Left colon (tissue), 2 donors: Measurements from ENCODE around the gene LGI2. TPM values are rescaled to one million over a fixed set of nuclear protein-coding genes. Genes with fewer than 3 reads are reported as not detected.

ENCODE experiments used
- ATAC-seq: fragments of 200-7000 bp; cut with Tn5 transposase; one replicate; pipeline ENCODE4 v1.9.1; 2020; ENCODE audit warnings: mild to moderate bottlenecking, moderate library complexity
- DNase-seq, 2 donors: peaks; one replicate each; pipeline ENCODE4 v3.0.0-alpha.2; 2020
- intact Hi-C, 2 donors: fragments of 100-400 bp; cut with DNase I in 1 of 2; cut with micrococcal nuclease in 1 of 2; formaldehyde crosslinking; loops; one replicate each; pipeline versions ENCODE4 v1.11.2 to v1.14.0; 2022; cut with DNase I, micrococcal nuclease
- total RNA-seq, 2 donors: library from RNA; stranded (reverse); fragmentation: NEBNext Ultra II Directional; extraction: Animal tissue kit (Norgen Biotek cat#: 25700); gene quantifications; one replicate each; pipeline ENCODE4 v1.2.1, GENCODE V29; 2021
- donor health status: DM: no; HTN: no; CAD: no.
- donor health status: DM: yes; HTN: yes; CAD: no.

LGI2 gene
- total RNA-seq, 2 donors from 2014 or later, result 0.12 to 0.53 TPM

DNA sequence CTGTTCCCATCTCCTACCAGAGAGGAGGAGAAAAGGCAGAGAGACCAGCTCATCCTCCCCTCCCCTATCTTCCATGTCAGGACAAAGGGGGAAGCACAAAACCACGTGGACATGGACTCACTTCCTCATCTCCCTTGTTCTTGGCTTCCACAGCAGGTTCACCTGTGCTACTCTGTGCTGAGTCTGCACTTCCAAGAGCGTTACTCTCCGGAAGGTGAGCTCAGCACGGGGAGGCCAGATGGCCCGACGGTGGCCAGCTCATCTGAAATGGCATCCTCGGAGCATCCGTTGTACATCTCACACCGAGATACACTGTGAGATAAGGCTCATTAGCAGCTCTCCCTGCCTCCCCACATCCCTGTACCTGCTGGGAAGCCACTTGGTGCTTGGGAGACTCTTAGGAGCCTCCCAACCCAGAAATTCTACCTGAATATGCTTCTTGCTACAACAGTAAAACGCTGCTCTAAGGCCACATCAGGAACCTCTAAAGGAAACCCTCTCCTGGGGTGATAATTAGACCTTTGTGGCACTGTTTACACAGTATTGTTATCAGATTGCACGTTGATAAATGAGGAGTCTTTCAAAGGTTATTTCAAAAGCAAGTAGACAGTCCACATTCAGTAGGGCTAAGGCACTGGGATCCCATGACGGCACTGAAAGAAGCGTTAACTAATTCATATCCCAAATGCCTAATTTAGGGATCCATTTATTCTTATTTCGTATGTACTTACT is 19.4 kb downstream of the LGI2 start:
- intact Hi-C loops, result no loop called here
- DNase-seq (no peak), ATAC-seq (no peak)

DNA sequence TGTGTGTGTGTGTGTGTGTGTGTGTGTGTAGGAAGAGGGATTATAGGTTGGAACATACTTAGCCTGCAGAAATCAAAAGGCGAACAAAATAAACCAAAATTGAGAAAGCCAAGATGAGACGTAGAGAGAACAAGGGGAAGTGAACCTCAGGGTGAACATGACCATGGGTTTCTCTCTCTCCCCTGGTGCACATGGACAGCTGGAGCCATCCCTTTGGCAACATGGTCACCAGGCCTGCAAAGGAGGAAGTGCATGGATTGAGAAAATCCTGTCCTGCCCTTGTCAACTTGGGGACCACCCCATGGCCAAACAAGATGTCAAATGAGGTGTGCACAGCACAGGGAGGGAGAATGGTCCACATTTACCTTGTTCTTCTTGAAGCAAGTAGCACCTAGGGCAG is 23.1 kb downstream of the LGI2 start:
- no peak for DNase-seq
- intact Hi-C loops, result no loop called here
- no peak for ATAC-seq

DNA sequence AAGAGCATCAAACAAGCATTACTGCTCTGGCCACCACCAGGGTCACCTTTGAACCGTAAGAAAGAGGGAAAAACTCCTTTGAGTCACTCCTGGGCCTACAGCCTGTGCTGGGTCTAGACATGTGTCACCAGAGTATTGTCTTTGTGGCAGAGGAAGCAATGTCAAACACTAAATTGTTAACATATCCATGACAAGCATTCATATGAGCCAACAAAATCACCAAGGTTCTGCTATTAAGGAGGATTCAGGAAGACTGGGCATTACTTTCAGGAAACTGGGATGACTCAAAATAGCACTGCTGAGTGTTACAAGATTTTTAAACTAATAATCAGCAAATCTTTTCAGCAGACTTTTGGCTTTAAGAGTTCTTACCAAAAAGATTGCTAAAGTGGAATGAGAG is 28.1 kb downstream of the LGI2 start:
- ATAC-seq (no peak), DNase-seq (no peak)
- intact Hi-C loops, result no loop called here

DNA sequence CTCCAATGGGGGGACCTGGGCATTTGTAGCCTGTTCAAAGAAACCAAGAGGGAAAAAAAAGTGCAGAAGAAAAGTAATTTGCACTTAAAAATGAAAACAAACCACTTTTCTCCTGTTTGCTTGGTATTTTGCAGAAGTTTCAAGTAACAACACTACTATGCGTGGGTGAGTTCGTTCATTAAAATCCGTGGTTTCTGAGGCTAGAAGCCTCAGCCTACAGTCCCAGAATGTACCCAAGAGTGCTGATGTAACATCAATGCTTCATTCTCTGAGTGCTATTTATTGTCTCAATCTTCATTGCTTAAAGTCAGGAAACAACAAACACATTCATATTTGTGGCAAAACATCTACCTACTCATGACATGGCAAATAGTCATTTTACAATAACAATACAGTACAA is 29.2 kb downstream of the LGI2 start:
- DNase-seq (no peak), ATAC-seq (no peak)
- intact Hi-C loops, result no loop called here

DNA sequence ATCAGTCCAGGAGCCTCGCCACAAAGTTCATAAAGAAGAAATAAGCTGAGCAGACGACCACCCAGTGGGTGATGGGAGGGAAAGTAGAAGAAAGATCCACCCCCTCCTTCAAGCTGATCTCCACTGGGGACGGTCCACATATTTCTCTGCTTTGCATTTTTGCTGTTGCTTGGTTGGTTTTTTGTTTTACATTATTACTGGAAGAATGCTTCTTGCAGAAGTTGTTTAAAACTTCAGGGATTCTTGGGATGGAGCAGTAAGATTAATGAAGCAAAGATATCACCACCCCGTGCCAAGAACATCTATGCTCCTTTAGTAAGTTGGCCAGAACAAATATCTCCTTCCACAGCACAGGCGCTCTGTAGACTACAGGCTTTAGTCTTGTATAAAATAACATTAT is 30.1 kb downstream of the LGI2 start:
- ATAC-seq (no peak), DNase-seq (no peak)
- intact Hi-C loops, result no loop called here

DNA sequence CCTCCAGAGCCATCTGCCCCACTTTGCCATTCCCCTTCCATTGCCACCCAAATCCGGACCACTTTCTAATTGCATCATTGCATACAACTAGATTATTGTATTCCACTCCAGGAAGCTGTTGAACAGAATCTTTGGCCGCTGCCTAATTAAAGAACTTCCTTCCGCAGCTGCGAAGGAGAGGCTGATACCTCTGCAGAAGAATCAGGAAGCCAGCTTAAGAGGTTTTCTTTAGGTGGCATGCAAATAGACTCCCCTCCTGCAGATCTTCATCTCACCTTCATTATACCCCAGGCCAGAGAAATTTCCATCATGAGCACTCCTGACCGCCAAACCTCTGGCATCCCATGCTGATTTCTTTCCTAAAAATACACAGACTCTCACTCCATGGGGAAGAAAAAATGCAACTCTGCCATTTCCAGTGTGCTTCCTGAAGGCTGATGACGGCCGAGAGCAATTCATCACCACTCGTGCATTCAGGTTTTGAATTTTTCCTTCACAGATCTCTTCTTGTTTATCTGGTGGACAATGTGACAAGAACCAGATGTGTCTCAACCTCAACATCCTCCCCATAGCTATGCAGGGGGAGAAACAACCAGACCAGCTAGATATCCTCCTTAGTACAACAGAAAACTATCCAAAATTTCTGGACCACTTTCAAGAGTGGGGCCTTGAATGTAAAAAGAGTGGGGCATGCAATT is 31.2 kb downstream of the LGI2 start:
- no peak for DNase-seq
- intact Hi-C loops, result no loop called here

DNA sequence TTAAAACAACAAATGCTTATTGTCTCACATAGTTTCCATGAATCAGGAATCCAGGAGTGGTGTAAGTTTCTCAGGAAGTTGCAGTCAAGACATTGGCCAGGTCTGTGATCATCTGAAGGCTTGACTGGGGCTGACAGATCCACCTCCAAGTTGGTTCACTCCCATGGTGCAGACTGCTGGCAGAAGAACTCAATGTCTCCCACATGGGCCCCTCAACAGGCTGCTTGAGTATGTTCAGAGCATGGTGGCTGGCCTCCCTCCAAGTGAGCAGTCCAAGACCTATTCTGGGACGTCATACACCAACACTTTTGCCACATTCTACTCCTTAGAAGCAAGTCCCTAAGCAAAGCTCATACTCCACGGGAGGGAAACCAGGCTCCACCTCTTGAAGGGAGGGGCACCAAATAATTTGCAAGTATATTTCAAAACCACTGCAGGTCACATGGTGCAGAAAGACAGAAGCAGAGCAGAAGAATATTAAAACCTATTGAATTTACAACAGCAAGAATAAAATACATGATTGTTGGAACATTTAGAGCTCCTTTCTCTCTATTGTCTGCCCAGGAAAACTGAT is 35.3 kb downstream of the LGI2 start:
- ATAC-seq (no peak), DNase-seq (no peak)
- intact Hi-C loops, result no loop called here

More for the DNA sequence above, 31.2 kb downstream of the LGI2 start:
- ATAC-seq, result no peak

DNA sequence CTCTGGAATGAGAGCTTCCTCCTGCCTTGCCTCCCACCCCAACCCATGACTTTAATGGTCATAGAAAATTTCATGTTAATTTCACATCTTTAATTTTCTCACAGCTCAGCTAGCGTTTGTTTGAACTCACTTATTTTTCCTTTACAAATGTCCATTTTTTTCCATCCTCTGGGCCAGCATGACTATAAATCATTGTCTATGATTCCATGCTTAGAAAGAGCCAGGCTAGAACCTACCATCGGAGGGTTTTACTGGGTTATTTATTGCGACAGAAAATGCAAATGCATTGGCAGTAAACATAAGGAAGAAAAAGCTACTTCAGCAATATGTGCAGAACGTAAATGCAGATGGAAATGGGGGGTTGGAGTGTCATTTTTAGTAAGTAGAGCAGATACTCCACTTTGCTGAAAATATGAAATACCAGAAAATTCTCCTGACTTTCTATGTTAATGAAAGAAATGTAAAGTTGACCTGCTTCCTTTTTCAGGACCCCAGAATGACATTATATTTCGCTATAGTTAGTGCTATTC is 37.1 kb downstream of the LGI2 start:
- intact Hi-C loops, result no loop called here
- DNase-seq (no peak), ATAC-seq (no peak)

DNA sequence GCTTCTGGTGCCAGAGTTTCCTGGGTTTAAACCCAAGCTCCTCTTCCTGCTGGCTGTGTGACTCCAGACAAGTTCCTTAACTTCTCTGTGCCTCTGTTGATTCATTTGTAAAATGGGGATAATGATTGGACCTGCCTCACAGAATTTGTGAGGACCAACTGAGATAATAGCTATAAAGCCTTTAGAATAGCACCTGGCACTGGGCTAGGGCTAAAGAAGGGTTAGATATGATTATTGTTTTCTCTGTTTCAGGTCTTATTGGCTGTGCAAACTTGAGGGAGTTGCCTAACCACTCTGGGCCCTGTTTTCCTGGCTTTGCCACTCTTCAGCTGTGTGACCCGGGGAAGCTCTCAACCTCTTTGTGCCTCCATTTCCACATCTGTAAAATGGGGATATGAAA is 37.8 kb downstream of the LGI2 start:
- DNase-seq (no peak), ATAC-seq (no peak)

DNA sequence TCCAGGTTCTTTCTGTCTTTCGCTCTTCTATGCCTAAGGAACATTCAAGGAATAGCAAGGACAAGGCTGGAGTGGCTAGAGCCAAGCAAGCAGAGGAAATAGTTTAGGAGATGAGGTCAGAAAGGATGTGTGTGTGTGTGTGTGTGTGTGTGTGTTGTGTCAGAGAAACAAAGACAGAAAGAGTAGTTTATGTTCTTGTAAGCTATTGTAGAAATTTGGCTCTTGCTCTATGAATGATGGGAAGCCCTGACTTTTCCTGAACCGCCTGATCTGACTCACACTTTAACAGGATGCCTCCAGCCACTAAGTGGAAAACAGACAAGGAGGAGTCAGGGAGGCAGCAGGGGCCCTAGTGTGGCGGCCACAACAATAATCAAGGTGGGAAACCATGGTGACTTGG is 39.7 kb downstream of the LGI2 start:
- DNase-seq (no peak), ATAC-seq (no peak)
- intact Hi-C loops, result no loop called here

More for the DNA sequence above, 37.8 kb downstream of the LGI2 start:
- intact Hi-C loops, result no loop called here

DNA sequence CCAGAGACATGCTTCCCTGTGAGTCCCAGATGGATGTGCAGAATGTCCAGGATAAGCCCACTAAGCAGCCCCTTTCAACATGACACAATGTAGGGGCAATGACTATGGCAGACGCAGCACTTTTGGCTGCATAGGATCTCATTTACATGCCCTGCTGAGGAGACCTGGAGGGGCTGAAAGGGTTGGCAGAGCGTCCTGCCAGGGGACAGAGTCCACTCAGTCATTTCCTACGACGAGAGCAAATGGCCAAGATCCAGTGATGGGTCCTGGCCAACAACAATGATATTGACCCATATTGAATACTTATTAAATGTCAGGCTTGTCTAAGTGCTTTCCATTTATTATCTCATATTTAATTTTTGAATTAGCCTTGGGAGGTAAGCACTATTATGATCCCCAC is 41.4 kb downstream of the LGI2 start:
- DNase-seq (no peak), ATAC-seq (no peak)
- intact Hi-C loops, result loop anchor here in 1 of 2 donors (10.0 kb wide), 1 partner anchor 155 kb away; no protein-coding TSS in a partner anchor

DNA sequence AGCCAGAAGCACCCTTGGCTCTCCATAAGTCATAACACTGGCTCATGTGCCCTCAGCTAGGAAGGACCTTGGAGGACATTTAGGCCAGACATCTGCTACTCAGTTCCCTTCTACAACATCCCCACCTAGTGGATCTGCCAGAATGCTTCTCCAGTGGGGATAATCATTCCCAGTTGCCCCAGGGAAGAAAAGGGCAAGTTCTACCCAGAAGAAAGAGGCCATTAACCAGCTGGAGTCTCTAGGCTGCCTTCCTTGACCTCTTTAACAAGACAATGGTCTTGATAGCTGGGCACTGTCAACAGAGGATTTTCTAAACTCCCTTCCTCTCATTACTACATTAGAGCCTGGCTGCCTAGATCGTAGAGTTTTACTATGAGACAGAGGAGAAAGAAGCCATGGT is 42.0 kb downstream of the LGI2 start:
- DNase-seq (no peak), ATAC-seq (peak; percentile 74)

DNA sequence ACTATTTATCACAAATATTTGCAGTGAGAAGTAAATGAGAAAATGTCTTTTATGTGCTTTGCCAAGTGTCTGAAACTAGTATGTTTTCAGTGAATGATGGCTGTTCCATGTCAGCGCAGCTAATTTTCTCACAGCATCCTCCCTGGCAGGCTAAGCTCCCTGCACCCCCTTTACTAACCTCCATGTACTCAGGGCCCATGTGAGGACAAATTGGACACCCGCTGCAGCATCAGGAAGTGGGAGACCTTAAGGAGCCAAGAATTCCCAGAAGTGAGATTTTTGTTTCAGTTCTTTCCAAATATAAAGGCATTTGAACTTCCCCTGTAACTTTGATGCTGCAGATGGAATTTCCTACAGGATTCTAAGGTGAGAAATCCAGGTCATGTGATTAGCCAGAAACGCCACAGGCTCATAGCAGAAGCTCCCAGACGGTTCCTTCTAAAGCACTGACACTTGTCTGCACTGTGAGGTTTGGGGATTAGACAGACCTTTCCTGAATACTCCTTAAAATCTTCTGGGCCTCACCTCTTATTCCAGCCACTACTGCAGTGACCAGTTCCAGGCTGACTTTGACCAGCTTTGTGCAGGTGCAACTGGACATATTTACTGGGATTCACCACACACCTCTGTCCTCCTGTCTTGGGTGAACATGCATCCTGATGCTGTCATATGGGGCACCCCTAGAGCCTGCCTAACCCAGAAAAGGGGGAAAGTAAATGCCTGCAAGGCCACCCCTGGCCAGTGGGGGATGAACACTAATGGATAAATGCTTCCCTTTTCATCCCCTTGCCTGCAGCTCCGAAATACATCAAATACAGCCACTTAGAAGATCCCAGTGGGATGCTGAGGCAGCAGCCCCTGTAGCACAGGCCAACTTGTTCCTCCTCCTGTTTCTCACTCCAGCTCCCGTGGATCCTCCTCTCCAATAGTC is 45.9 kb downstream of the LGI2 start:
- intact Hi-C loops, result loop anchor here in 1 of 2 donors (10.0 kb wide), 1 partner anchor 160 kb away; no protein-coding TSS in a partner anchor
- DNase-seq (no peak), ATAC-seq (no peak)

More for the DNA sequence above, 42.0 kb downstream of the LGI2 start:
- intact Hi-C loops, result loop anchor here in 1 of 2 donors (10.0 kb wide), 1 partner anchor 156 kb away; no protein-coding TSS in a partner anchor

DNA sequence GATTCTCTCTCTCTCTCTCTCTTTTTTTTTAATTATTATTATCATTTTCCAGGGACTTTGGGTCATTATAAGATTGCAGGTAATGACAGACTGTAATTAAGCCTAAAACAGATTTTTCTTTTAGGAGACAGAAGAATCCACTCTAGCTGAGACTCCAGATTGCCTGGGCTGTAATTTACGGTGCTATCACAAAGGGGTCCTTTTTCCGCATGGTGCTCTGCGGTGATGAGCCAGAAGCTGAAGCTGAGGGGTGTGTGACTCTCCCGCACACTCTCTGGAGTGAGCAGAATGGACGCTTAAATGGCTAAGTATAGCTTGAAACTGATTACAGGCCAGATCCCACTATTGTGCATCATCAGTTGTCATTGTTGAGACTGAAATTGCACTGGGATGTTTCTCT is 50.0 kb downstream of the LGI2 start:
- ATAC-seq (no peak), DNase-seq (no peak)
- intact Hi-C loops, result loop anchor here in 1 of 2 donors (10.0 kb wide), 1 partner anchor 164 kb away; no protein-coding TSS in a partner anchor

DNA sequence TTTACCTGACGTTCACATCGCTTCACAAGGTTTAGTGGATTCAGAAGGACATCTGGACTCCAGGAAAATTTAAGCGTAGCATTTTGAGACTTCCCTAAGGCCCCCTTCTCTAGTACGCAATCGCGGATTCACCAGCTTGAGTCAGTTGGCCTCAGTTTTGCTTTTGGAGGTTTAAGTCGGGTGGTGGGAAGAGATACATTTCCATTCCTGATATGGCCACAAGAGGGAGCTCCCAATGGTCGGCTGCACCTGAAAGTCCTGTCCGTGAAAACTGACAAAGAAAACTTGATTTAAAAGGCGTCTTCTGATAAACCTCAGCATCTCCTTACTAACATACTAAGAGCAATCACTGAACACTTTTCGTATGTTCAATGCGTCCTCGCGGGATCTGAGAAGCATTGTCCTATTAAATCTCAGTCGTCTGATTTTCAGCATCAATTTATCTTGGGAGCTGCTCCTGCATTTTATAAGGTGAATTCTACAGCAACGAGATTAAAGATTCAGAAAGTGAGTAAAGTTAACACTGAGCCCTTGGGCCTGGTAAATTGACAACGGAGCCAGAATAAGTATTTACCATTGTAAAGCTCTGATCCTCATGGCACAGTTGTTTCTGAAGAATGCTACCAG is 50.6 kb downstream of the LGI2 start:
- peak; percentile 34 to 44 for DNase-seq
- ATAC-seq, result peak; percentile 69
- intact Hi-C loops, result loop anchor here in 1 of 2 donors (10.0 kb wide), 1 partner anchor 165 kb away; no protein-coding TSS in a partner anchor

DNA sequence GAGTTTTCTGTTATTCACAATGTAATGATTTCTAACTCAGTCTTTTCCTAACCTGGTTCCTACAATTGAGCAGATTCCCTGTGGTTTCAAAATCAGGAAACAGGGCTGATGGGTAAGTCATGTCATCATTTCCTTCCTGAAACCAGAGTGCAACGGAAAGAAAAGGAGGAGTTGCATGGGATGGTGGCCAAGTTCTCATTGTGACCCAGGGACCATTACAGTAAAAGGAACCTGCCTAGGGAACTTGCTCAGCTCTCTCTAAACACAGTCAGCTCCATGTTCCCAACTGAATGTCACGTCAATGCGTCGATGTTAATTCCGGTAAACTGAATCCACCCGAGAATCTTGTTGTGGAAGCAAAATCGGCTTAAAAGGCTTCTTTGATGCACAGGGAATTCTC is 51.2 kb downstream of the LGI2 start:
- intact Hi-C loops, result no loop called here
- ATAC-seq (peak; percentile 37), DNase-seq (peak in 1 of 2 donors; percentile 12)

DNA sequence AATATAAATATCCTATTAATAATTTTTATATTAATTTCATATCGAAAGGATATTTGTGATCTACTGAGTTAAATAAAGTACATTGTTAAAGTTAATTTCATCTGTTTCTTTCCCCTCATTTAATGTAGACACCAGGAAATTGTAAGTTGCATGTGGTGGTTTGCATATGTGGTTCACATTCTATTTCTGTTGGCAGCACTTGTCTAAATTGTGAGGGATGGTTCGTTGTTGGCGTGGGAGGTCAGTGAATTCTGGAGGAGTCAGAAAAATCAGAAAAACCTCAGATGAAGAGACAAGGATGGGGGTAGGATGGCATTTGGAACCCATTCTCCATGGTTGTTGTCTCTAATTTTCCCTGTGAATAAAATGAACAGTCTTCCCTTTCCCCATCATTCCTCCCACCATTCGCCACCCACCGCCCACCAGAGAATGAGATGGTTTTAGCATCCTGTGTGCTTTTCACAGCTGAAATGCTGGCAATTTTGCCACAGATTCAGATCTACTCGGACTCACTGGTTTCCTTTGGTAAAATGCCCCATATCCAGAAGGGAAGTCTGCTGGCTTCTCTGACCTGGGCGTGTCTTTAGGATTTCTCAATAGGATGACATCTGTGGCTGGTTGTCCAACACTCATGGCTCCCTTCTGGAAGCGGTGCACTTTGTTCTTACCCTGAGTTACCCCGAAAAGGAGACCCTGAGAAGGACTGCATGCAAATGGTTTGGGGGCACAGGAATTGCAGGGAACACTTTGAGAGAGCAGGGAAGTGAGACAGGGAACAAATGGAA is 52.3 kb downstream of the LGI2 start:
- intact Hi-C loops, result no loop called here
- ATAC-seq, result no peak

More for the DNA sequence above, 52.3 kb downstream of the LGI2 start:
- no peak for DNase-seq
